Measurements from ENCODE around the gene KIT.

DNA sequence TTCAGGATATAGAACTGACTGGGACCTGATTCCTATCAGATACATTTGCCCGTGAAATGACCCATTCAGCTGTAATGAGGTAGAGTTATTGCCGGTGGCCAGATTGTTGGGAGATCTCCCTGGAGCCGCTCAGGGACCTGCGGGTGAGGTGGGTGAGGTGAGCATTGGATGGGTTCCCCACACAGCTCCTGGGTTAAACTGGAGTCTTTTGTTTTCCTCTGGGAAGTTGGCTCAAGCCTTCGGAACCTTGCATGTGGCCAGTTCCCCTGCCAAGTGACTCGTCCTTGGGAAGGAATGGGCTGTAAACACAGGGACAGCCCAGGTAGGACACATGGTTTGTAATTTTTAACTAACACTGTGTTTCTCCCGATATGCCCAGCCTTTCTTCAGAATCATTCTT is 31.6 kb upstream of the KIT start:
- TF ChIP-seq, protein P1, sequence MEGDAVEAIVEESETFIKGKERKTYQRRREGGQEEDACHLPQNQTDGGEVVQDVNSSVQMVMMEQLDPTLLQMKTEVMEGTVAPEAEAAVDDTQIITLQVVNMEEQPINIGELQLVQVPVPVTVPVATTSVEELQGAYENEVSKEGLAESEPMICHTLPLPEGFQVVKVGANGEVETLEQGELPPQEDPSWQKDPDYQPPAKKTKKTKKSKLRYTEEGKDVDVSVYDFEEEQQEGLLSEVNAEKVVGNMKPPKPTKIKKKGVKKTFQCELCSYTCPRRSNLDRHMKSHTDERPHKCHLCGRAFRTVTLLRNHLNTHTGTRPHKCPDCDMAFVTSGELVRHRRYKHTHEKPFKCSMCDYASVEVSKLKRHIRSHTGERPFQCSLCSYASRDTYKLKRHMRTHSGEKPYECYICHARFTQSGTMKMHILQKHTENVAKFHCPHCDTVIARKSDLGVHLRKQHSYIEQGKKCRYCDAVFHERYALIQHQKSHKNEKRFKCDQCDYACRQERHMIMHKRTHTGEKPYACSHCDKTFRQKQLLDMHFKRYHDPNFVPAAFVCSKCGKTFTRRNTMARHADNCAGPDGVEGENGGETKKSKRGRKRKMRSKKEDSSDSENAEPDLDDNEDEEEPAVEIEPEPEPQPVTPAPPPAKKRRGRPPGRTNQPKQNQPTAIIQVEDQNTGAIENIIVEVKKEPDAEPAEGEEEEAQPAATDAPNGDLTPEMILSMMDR (IDR thresholded peaks at IDR 0.05; ENCODE audit: insufficient read depth, low read length): no peak
- TF ChIP-seq REST (IDR thresholded peaks at IDR 0.05; ENCODE audit: insufficient replicate concordance, low read depth): no peak
- TF ChIP-seq GABPA (IDR thresholded peaks at IDR 0.05; ENCODE audit: low read depth): no peak
- no peak for TF ChIP-seq SPI1 (IDR thresholded peaks at IDR 0.05; ENCODE audit: borderline replicate concordance, low read depth)

Data from HL-60 (cell line).